Activated T-cell treated with anti-CD3 and anti-CD28 coated beads for 1 hour (primary cell): ENCODE measurements around the gene GPBP1L1.
"Not testable (repeated sequence)": the region's sequence is repeated elsewhere in the genome, so short reads cannot be mapped to it uniquely, and the experiment has no call there.

Source experiments
- DNase-seq: peaks from one replicate; pipeline ENCODE4 v3.0.0-alpha.2; 2020; ENCODE audit warnings: low read depth

Gene GPBP1L1

DNA sequence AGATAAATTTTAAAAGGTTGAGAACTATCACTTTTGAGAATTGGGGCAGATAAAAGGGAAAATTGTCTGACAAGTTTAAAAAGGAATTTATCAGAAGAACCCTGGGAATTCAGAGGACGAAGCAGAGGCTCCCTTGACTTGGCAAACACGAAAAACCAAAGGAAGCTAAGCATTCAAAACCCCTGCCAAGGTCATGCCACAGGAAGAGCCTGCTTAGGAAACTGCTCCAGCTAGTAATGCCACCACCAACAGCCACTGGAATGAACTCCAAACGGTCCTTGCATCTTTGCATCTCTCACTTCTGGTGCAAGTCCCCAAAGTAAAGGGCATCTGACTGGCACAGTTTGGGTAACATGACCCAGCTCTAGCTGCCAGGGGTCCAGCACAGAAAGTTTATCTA, 7.2 kb downstream of the GPBP1L1 start:
- no peak for DNase-seq

- DNase-seq = no peak
Measured at GRCh38 chr1:45678489-45678888, 7.8 kb downstream of the GPBP1L1 start.

DNA sequence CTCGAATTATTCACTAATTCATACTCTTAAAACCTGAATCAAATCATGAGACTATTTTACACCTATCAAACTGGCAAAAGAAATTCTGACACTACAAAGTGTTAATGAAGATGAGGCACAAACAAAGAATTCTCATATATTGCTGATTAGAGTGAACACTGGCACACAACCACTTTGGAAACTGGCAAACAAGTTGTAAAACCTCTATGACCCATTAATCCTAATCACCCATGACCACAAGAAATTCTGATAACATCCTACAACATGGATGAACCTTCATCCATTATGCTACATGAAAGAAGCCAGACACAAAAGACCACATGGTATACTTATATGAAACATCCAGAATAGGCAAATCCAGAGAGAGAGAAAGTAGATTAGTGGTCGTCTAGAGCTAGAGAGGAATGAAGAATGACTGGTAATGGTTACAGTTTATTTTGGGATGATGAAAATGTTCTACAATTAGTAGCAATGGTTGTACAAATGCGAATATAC, 8.5 kb downstream of the GPBP1L1 start:
- no peak for DNase-seq

- DNase-seq = not testable (repeated sequence)
Measured at GRCh38 chr1:45676553-45676952, 9.8 kb downstream of the GPBP1L1 start.

DNA sequence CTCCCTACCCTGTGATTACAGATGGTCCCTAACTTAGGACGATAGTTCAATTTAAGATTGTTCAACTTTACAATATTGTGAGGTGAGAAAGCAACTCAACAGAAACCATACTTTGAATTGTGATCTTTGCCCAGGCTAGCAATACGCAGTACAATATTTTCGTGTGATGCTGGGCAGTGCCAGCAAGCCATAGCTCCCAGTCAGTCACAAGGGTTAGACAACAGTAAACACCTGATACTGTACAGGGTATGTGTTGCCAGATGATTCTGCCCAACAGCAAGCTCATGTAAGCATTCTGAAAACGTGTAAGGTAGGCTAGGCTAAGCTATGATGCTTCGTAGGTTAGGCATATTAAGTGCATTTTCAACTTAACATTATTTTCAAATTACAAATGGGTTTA, 11.9 kb downstream of the GPBP1L1 start:
- DNase-seq = no peak

GRCh38 chr1:45673956-45674355, 12.4 kb downstream of the GPBP1L1 start:
- no peak for DNase-seq

DNA sequence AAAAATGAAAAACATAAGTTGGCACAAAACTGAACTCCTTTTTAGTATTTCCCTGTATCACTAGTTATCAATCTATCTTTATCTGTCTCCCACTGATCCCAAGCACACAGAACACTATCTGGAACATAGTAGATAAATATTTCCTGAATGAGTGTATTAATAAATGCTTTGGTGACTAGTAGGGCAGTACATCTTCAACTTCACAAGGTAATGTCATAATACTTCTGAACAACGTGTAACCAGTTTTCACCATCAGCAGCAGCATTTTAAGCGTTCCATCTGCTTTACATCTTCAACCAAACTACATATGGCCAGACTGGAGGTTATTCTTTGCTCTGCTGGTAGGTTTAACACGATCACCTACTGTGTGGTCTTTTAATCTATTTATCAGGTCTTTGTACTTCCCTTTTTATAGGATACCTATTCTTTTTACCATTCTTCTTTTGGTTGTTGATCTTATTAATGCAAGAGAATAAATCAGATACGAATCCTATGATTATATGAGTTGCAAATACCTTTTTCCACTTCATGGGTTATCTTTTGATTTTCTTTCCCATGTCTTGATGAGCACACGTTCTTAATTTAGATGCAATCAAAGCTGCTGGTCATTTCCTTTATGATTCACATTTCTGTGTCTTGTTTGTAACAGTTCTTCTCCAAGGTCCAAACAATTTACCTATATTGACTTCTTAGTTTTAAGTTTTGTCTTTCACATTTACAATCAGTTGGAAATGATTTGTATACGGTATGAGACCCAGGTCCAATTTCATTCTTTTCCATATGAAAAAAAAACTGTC, 16.3 kb downstream of the GPBP1L1 start:
- DNase-seq = no peak

DNA sequence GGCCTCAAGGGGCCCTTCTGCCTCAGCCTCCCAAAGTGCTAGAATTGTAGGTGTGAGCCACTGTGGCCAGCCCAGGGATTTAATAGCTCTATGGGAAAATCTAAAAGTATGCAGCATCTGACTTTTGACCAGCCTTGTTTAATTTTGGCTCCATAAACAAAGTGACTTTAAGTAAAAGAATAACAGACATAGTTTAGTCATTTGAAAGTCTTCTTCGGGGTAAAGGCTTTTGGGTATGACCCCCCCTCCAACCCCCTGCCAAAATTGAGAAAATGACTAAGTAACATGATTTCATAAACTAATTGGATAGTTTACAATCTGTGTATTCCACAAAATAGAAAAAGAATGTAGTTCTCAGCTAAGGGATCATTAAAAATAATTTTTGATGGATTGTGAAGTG, 17.0 kb downstream of the GPBP1L1 start:
- DNase-seq = no peak

- DNase-seq = no peak
Measured at GRCh38 chr1:45668526-45668925, 17.8 kb downstream of the GPBP1L1 start.

DNA sequence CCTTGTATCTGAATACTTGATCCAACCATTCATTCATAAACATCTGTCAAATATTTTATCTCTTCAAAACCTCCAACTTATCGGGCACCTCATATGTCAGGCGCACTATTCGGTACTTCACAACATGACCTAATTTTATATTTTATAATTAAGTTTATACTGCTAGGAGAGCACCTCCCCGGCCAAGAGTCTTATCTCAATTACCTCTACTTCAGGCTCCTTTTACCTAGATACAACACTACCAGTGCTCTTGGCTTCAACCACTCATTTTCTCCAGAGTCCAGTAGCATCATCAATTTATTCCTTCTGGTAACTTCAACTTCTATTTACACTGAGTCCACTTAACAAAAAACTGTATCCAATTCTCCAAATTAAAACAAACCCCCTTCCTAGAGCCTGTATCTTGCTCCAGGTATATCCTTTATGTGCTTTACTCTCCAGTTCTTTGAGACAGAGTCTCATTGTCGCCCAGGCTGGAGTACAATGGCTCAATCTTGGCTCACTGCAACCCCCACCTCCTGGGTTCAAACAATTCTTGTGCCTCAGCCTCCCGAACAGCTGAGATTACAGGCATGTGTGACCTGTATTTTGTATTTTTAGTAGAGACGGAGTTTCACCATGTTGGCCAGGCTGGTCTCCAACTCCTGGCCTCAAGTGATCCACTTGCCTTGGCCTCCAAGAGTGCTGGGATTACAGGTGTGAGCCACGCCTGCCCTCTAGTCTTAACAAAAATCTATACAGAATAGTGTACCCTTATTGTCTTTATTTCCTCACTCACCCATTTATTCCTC, 18.8 kb downstream of the GPBP1L1 start:
- no peak for DNase-seq

DNA sequence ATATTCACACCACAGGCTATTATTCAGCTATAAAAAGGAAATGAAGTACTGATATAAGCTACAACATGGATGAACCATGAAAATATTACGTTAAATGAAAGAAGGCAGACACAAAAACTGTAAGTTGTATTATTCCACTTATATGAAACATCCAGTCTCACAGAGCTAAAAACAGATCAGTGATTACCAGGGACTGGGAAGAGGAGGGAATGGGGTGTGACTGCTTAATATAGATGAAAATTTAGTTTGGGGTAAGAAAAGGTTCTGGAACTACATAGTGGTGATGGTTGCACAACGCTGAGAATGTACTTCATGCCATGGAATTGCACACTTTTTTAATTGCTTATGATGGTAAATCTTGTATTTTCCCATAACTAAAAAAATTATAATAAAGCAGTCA, 19.5 kb downstream of the GPBP1L1 start:
- DNase-seq = no peak

DNA sequence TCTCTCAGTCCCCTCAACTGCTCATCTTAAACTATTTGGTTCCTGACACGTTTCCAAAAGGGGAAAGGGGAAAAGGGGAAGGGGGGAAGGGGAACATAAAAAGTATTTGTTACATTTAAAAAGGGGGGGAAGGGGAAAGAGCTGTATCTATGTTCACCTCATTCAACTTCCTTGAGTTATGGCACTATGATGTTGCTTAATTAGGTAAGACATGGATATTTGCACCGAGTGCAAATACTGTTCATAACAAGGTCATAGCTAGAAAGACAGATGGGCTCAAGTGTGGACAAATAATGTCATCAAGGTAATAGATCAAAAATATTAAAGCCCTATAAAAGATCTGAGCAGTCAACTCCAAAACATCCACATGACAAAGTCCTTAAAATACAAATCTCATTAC, 26.0 kb downstream of the GPBP1L1 start:
- no peak for DNase-seq

- DNase-seq = no peak
Measured at GRCh38 chr1:45659222-45659621, 27.1 kb downstream of the GPBP1L1 start.

GRCh38 chr1:45658171-45658570, 28.2 kb downstream of the GPBP1L1 start:
- DNase-seq = no peak

GRCh38 chr1:45656573-45657226, 29.6 kb downstream of the GPBP1L1 start:
- DNase-seq = no peak

DNA sequence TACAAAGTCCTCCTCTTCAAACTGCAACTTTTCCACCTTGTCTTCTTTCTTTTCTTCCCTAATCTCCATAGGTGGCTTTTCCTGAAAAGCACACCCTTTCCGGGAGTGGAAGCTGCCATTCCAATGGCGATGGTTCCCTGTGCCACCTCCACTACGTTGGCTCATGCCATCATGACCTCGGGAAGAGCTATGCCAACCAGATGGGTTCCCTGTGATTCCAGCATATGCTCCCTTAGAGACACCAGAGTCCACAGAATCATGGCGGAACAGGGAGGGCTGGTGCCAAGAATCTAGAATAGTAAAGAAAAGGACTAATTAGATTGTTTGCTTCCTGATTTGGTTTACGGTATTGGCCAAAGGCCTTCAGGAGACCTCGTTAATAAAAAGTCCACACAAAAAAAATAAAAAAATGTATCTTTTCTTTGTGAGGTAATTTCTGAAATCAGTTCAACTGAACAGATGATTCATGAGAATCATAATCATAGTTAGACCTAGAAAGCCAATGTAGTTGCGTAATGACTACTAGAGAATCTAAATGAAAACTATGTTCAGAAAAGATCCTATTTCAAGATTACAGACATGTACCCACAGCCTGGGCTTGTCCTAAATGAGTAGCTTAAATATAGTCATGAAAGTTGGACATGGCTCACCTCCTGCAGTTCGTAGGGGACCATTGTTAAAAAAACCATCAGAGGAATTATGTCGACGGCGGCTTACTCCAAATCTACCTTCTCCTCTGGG, 31.6 kb downstream of the GPBP1L1 start:
- no peak for DNase-seq

DNA sequence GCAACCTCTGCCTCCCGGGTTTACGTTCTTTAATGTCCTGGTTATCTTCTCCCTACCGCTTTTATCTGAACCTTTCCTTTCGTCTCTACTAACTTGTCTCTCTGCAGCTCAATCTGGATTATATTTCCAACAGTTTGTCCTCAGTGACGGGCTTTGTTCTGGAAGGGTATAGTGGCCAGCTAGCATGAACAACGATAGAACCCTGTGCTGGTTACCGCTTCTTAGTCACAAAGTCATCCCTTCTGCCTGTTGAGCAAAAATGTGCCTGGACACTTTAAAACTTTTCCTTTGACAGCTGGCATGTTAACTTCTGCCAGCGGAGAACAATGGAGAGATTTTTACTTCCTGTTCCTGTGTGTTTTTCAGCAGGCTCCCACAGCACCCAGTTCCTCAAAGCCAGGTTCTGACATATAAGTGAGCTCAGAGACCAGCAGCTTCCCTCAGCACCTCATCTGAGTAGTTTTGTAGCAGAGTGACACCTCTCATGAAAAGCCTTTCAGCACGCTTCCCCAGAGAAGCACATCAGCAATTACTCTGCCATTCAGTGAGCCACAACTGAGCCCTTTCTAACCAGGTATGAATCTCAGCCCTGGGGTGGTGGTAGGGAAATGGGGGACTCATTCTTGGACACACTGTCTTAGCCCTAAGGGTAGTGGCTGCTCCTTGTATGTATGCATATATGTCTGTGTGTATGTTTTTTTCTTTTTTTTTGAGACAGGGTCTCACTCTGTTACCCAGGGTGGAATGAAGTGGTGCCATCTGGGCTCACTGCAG, 38.9 kb downstream of the GPBP1L1 start:
- no peak for DNase-seq

DNA sequence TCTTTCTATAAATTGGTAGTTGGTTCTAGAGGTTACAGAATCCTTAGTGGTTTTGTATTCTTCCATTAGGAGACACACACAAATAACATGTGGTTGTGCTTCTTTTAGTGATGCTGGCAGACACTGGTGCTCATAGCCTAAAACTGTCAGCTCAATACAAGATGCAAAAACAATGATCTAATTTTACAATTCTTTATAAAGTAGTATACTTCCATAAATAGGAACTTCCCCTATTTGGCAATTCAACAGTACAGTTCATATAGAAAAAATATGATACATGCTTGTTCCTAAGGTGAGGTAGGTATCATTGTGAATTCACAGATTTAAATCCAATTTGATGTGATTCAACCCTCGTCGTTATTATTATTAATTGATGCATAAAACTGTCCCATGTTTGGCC, 41.7 kb downstream of the GPBP1L1 start:
- DNase-seq = no peak

- no peak for DNase-seq
Measured at GRCh38 chr1:45643978-45644377, 42.4 kb downstream of the GPBP1L1 start.

DNA sequence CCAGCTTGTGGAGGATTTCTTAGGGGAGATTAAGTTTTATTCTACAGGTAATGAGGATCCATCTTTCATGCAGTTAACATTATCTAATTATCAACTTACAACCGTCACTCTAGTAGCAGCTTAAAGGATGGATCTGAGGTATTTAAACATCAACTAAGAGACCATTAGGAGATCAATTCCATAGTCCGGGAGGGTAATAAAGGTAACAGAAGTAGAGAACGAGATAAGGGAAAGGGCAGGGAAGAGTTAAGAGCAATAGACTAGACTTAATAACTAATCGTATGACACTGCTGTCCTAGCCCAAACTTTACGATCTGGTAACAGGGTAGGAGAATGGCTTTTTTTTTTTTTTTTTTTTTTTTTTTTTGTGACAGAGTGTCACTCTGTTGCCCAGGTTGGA, 43.0 kb downstream of the GPBP1L1 start:
- no peak for DNase-seq

DNA sequence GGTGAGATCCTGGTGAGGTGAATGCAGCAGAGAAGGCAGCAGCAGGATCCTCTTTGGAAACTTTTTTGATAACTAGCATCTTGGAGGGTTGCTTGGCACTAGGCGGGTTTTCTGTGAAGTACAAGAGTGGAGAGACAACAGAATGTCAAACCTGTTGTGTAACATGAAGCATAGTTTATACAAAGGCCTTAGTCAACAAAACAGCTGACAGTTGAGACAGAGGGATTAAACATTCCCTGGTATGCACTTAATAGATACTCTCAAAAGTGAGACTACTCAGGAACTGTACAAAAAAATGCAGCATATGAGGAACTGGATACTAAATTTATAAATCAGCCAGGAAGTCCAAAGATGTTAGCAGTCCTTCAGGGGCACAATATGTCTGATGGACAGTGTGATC, 46.0 kb downstream of the GPBP1L1 start:
- DNase-seq = no peak
